ENCODE measurements around the gene MRPL22.

GRCh38 chr5:154962494-154962893 is 21.6 kb downstream of the MRPL22 start:
- TF ChIP-seq FOXM1 (IDR thresholded peaks at IDR 0.05; ENCODE audit: borderline replicate concordance) (no peak), BHLHE40 (IDR thresholded peaks at IDR 0.05; ENCODE audit: borderline replicate concordance) (no peak)

Data from HEK293T (cell line).